ENCODE results near the gene IFTAP. TPM values are rescaled to one million over a fixed set of nuclear protein-coding genes. Genes with fewer than 3 reads are reported as not detected.
A peak's percentile ranks its signal among the peaks of the same experiment; 100 is the strongest.
"Not testable (repeated sequence)": the region's sequence is repeated elsewhere in the genome, so short reads cannot be mapped to it uniquely, and the experiment has no call there.

Gene IFTAP
- total RNA-seq, 4 donors from 2014 or later: 22.1 to 35.3 (median 29.5) TPM

- Histone ChIP-seq H3K4me3 (no peak overlapping the region), H3K9me3 (no peaks in the 10 kb centered on the region), H3K36me3 (no peaks in the 10 kb centered on the region), H3K4me1 (no peaks in the 10 kb centered on the region), H3K27ac (no peak overlapping the region), H3K27me3 (no peaks in the 10 kb centered on the region)
- DNase-seq (no peak), ATAC-seq (no peak)
- intact Hi-C loops (cut with DNase I; ENCODE audit: low total_unique reads) (no loop called here), in situ Hi-C loops (cut with MboI; ENCODE audit: low sequenced_read_pairs in 4 of 4) (no loop called here)
- no peak for TF ChIP-seq POLR2A (IDR thresholded peaks at IDR 0.05)
- no peak for TF ChIP-seq CTCF (IDR thresholded peaks at IDR 0.05 in 4 of 5, conservative IDR thresholded peaks at IDR 0.05 in 1 of 5)
Observed at GRCh38 chr11:36635066-36635862, 41.0 kb downstream of the IFTAP start.

- H3K36me3 ChIP-seq: no peaks in the 10 kb centered on the region
- TF ChIP-seq POLR2A (IDR thresholded peaks at IDR 0.05) (no peak), CTCF (IDR thresholded peaks at IDR 0.05 in 4 of 5, conservative IDR thresholded peaks at IDR 0.05 in 1 of 5) (no peak)
- intact Hi-C loops (cut with DNase I; ENCODE audit: low total_unique reads): no loop called here
- H3K4me3 ChIP-seq: no peak overlapping the region
- in situ Hi-C loops (cut with MboI; ENCODE audit: low sequenced_read_pairs in 4 of 4): no loop called here
- DNase-seq: no peak
- no peaks in the 10 kb centered on the region for H3K27me3 ChIP-seq
- no peak overlapping the region for H3K27ac ChIP-seq
- ATAC-seq: no peak
- no peaks in the 10 kb centered on the region for H3K4me1 ChIP-seq
- H3K9me3 ChIP-seq: no peaks in the 10 kb centered on the region
Observed at GRCh38 chr11:36638556-36638955, 44.3 kb downstream of the IFTAP start.

- no peak for TF ChIP-seq POLR2A (IDR thresholded peaks at IDR 0.05)
- TF ChIP-seq CTCF (IDR thresholded peaks at IDR 0.05 in 4 of 5, conservative IDR thresholded peaks at IDR 0.05 in 1 of 5): no peak
- DNase-seq (no peak), ATAC-seq (no peak)
- H3K4me3 ChIP-seq: no peak overlapping the region
- H3K36me3 ChIP-seq: no peaks in the 10 kb centered on the region
- no peaks in the 10 kb centered on the region for H3K4me1 ChIP-seq
- no peak overlapping the region for H3K27ac ChIP-seq
- intact Hi-C loops (cut with DNase I; ENCODE audit: low total_unique reads): no loop called here
- no peaks in the 10 kb centered on the region for H3K27me3 ChIP-seq
- no peaks in the 10 kb centered on the region for H3K9me3 ChIP-seq
- in situ Hi-C loops (cut with MboI; ENCODE audit: low sequenced_read_pairs in 4 of 4): no loop called here
Observed at GRCh38 chr11:36657610-36658267, 63.4 kb downstream of the IFTAP start.

GRCh38 chr11:36661359-36661758 is 67.1 kb downstream of the IFTAP start:
- ATAC-seq; intact Hi-C loops (cut with DNase I; ENCODE audit: low total_unique reads); H3K4me1 ChIP-seq; H3K36me3 ChIP-seq; H3K9me3 ChIP-seq; H3K27me3 ChIP-seq; H3K4me3 ChIP-seq; H3K27ac ChIP-seq; DNase-seq: not testable (repeated sequence)
- in situ Hi-C loops (cut with MboI; ENCODE audit: low sequenced_read_pairs in 4 of 4): loop anchor here in 1 of 4 donors (10.0 kb wide), 1 partner anchor 97 kb away; the partner anchor contains the start of gene RAG1

GRCh38 chr11:36672815-36673450 is 78.6 kb downstream of the IFTAP start:
- in situ Hi-C loops (cut with MboI; ENCODE audit: low sequenced_read_pairs in 4 of 4): loop anchor here in 1 of 4 donors (5.0 kb wide), 1 partner anchor 111 kb away; no protein-coding TSS in a partner anchor
- TF ChIP-seq POLR2A (IDR thresholded peaks at IDR 0.05): no peak
- TF ChIP-seq CTCF (IDR thresholded peaks at IDR 0.05 in 4 of 5, conservative IDR thresholded peaks at IDR 0.05 in 1 of 5): peak; percentile 54 to 80 (median 70)
- Histone ChIP-seq H3K27ac (no peak overlapping the region), H3K27me3 (no peaks in the 10 kb centered on the region), H3K9me3 (no peaks in the 10 kb centered on the region), H3K36me3 (no peaks in the 10 kb centered on the region), H3K4me3 (no peak overlapping the region), H3K4me1 (no peaks in the 10 kb centered on the region)
- DNase-seq (no peak), ATAC-seq (peak in 1 of 2 donors; percentile 30)
- intact Hi-C loops (cut with DNase I; ENCODE audit: low total_unique reads): loop anchor here (1.0 kb wide), 1 partner anchor 109 kb away; no protein-coding TSS in a partner anchor

- H3K27ac ChIP-seq; H3K27me3 ChIP-seq; intact Hi-C loops (cut with DNase I; ENCODE audit: low total_unique reads); in situ Hi-C loops (cut with MboI; ENCODE audit: low sequenced_read_pairs in 4 of 4); H3K4me1 ChIP-seq; DNase-seq; ATAC-seq; H3K9me3 ChIP-seq; H3K4me3 ChIP-seq; H3K36me3 ChIP-seq: not testable (repeated sequence)
Observed at GRCh38 chr11:36679547-36679946, 85.2 kb downstream of the IFTAP start.

Measured in gastrocnemius medialis (tissue), 4 donors.